HL-60 (cell line): Measurements from ENCODE around the gene GXYLT2.

Source experiments
- DNase-seq, 2 experiments: peaks; one replicate each; pipeline ENCODE4 v3.0.0-alpha.2; 2010 to 2020; ENCODE audit warnings: low read depth in 1 of 2, low spot score in 1 of 2
- H3K27ac ChIP-seq: fragments of 250-450 bp; sonication (Bioruptor Pico); replicated peaks from 2 replicates; pipeline ENCODE4 v1.5.1; 2020; ENCODE audit warnings: mild to moderate bottlenecking, moderate library complexity
- H3K27me3 ChIP-seq: fragments of 250-450 bp; sonication (Bioruptor Pico); 2 replicates; pipeline ENCODE4 v1.5.1; 2021; ENCODE audit warnings: mild to moderate bottlenecking, moderate library complexity; ENCODE audit not compliant: insufficient read depth, poor library complexity, severe bottlenecking
- H3K4me3 ChIP-seq: replicated peaks from 2 replicates; pipeline ENCODE4 v1.5.1; 2011; ENCODE audit warnings: mild to moderate bottlenecking, control low read depth, low read length; ENCODE audit not compliant: insufficient read depth
- GABPA ChIP-seq: IDR thresholded peaks from 2 replicates; pipeline ENCODE4 v1.6.1; 2012; ENCODE audit warnings: low read depth
- POLR2AphosphoS5 ChIP-seq: IDR thresholded peaks from 2 replicates; pipeline ENCODE4 v1.6.1; 2012; ENCODE audit warnings: low read depth
- SPI1 ChIP-seq: IDR thresholded peaks from 2 replicates; pipeline ENCODE4 v1.6.1; 2012; ENCODE audit warnings: low read depth, mild to moderate bottlenecking, borderline replicate concordance
- TF ChIP-seq, protein P1 (sequence below): IDR thresholded peaks from 2 replicates; pipeline ENCODE4 v1.6.1; 2012; ENCODE audit warnings: low read depth; ENCODE audit not compliant: insufficient replicate concordance
- TF ChIP-seq, protein P2 (sequence below): IDR thresholded peaks from one replicate; pipeline ENCODE4 v1.5.1; 2011; ENCODE audit warnings: low read length, control low read depth, inconsistent platforms; ENCODE audit not compliant: insufficient read depth

GXYLT2 gene

DNA sequence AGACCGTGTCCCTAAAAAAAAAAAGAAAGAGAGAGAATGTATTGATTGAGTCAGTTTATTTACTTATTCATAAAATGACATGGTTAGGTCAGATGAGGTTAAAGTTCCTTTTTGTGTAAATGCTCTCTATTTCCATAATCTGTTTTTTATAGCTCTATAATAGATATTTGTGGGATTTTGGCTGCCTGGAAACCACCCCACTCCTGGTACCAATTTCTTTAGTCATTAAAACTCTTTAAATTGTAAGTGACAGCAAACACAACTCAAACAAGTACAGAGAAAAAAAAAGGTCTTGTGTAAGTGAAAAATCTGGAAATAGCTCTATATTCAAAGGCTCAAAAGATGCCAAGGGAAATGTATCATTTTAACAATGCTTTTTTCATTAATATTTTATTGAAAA is 97.7 kb downstream of the GXYLT2 start:
- no peaks in the 10 kb centered on the region for H3K27me3 ChIP-seq
- no peak overlapping the region for H3K4me3 ChIP-seq
- H3K27ac ChIP-seq, result no peak overlapping the region
- TF ChIP-seq, protein P1, sequence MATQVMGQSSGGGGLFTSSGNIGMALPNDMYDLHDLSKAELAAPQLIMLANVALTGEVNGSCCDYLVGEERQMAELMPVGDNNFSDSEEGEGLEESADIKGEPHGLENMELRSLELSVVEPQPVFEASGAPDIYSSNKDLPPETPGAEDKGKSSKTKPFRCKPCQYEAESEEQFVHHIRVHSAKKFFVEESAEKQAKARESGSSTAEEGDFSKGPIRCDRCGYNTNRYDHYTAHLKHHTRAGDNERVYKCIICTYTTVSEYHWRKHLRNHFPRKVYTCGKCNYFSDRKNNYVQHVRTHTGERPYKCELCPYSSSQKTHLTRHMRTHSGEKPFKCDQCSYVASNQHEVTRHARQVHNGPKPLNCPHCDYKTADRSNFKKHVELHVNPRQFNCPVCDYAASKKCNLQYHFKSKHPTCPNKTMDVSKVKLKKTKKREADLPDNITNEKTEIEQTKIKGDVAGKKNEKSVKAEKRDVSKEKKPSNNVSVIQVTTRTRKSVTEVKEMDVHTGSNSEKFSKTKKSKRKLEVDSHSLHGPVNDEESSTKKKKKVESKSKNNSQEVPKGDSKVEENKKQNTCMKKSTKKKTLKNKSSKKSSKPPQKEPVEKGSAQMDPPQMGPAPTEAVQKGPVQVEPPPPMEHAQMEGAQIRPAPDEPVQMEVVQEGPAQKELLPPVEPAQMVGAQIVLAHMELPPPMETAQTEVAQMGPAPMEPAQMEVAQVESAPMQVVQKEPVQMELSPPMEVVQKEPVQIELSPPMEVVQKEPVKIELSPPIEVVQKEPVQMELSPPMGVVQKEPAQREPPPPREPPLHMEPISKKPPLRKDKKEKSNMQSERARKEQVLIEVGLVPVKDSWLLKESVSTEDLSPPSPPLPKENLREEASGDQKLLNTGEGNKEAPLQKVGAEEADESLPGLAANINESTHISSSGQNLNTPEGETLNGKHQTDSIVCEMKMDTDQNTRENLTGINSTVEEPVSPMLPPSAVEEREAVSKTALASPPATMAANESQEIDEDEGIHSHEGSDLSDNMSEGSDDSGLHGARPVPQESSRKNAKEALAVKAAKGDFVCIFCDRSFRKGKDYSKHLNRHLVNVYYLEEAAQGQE, result no peak
- no peak for TF ChIP-seq SPI1
- no peak for TF ChIP-seq GABPA
- TF ChIP-seq, protein P2, sequence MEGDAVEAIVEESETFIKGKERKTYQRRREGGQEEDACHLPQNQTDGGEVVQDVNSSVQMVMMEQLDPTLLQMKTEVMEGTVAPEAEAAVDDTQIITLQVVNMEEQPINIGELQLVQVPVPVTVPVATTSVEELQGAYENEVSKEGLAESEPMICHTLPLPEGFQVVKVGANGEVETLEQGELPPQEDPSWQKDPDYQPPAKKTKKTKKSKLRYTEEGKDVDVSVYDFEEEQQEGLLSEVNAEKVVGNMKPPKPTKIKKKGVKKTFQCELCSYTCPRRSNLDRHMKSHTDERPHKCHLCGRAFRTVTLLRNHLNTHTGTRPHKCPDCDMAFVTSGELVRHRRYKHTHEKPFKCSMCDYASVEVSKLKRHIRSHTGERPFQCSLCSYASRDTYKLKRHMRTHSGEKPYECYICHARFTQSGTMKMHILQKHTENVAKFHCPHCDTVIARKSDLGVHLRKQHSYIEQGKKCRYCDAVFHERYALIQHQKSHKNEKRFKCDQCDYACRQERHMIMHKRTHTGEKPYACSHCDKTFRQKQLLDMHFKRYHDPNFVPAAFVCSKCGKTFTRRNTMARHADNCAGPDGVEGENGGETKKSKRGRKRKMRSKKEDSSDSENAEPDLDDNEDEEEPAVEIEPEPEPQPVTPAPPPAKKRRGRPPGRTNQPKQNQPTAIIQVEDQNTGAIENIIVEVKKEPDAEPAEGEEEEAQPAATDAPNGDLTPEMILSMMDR, result no peak
- TF ChIP-seq POLR2AphosphoS5, result no peak
- DNase-seq, result no peak

DNA sequence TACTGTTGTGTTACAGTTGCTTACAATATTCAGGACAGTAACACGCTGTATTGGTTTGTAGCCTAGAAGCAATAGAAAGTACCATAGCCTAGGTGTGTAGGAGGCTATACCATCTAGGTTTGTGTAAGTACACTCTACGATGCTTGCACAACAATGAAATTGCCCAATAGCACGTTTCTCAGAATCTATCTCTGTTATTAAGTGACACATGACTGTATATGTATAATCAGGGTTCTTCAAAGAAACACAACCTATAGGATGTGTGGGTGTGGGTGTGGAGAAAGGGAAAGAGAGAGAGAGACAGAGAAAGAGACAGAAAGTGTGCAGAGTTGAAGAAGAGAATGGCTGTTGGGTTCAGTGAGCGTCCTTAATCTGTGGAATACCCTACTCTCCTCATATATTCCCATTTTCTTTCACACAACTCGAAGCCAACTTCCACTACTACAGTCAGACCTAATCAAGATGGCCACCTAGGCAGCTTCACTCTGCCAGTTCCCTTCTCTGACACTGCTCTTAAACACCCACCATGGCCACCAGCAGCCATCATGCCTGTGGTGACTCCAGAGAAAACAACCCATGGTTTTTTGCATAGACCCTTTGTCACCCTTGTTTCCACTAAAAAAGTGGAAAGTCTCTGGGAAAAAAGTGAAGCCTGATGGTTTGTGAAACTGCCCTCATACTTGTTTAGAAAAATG is 103.0 kb downstream of the GXYLT2 start:
- peak; percentile 39 to 70 for DNase-seq
- TF ChIP-seq POLR2AphosphoS5 (no peak), GABPA (no peak), SPI1 (no peak)
- TF ChIP-seq, protein P2, result no peak
- TF ChIP-seq, protein P1, result no peak
- no peaks in the 10 kb centered on the region for H3K27me3 ChIP-seq
- no peak overlapping the region for H3K4me3 ChIP-seq
- no peak overlapping the region for H3K27ac ChIP-seq

DNA sequence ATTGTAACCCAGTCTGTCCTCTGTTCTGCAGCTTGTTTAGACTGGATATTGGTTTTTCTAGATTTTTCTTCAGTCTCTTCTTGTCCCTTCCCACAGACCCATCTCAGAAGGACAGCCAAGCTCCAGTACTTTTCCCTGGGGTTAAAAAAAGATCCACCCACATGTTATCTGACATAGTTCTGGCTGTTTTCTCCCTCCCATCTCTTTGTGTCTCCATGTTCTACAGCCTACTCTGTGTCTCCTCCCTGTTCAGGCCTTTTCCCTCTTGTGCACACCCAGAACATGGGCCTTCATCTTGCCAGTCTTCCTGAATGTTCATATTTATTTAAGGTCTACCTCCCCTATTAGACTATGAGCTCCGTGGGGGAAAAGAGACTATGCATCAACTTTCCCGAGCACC is 103.7 kb downstream of the GXYLT2 start:
- no peak for TF ChIP-seq SPI1
- TF ChIP-seq, protein P1, result no peak
- TF ChIP-seq, protein P2, result no peak
- TF ChIP-seq GABPA, result no peak
- TF ChIP-seq POLR2AphosphoS5, result no peak
- DNase-seq, result no peak
- no peaks in the 10 kb centered on the region for H3K27me3 ChIP-seq
- no peak overlapping the region for H3K27ac ChIP-seq
- H3K4me3 ChIP-seq, result no peak overlapping the region
